Gastrocnemius medialis (tissue), 4 donors: ENCODE data around the gene THAP7.

ENCODE experiments used
- CTCF ChIP-seq, 5 experiments: fragments of 450-650 bp in 3 of 5; fragments of 200-600 bp in 2 of 5; sonication (generic) in 2 of 5; IDR thresholded peaks in 4 of 5; conservative IDR thresholded peaks in 1 of 5; 1 replicate in 4 of 5; 2 replicates in 1 of 5; pipeline ENCODE4 v1.5.1; 2016 to 2019; ENCODE audit warnings: antibody characterized with exemption in 5 of 5, mild to moderate bottlenecking in 3 of 5, moderate library complexity in 3 of 5
- POLR2A ChIP-seq, 2 donors: fragments of 450-650 bp; IDR thresholded peaks; one replicate each; pipeline ENCODE4 v1.6.1; 2017; ENCODE audit warnings: antibody characterized with exemption in 2 of 2, mild to moderate bottlenecking in 2 of 2, moderate library complexity in 2 of 2

- no peak for TF ChIP-seq CTCF (IDR thresholded peaks at IDR 0.05 in 4 of 5, conservative IDR thresholded peaks at IDR 0.05 in 1 of 5)
- no peak for TF ChIP-seq POLR2A (IDR thresholded peaks at IDR 0.05)
Measured at GRCh38 chr22:21042978-21043859, 41.3 kb upstream of the THAP7 start.
